Measurements from ENCODE around the gene CFL1.
A peak's percentile ranks its signal among the peaks of the same experiment; 100 is the strongest.

The CFL1 gene

DNA sequence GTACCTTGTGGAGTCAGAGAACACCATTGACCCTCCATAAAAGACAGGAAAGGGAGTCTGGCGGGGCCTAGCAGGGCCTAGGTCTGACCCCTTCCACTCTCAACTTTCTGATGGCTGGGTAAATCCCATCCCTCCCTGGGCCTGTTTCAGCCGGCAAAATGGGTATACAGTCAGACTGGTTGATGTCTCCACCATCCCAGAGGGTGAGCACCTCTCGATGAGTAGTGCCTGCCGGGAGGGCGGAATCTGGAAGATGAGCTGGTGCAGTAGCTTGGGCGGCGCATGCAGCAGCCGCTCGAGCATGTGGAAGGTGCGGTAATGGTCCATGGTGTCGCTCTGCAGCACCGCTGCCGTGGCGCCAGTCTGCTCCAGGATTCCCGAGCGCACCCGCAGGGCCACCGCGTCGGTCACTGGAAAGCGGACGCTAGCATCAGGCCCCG, 29.8 kb upstream of the CFL1 start:
- no peak for DNase-seq

DNA sequence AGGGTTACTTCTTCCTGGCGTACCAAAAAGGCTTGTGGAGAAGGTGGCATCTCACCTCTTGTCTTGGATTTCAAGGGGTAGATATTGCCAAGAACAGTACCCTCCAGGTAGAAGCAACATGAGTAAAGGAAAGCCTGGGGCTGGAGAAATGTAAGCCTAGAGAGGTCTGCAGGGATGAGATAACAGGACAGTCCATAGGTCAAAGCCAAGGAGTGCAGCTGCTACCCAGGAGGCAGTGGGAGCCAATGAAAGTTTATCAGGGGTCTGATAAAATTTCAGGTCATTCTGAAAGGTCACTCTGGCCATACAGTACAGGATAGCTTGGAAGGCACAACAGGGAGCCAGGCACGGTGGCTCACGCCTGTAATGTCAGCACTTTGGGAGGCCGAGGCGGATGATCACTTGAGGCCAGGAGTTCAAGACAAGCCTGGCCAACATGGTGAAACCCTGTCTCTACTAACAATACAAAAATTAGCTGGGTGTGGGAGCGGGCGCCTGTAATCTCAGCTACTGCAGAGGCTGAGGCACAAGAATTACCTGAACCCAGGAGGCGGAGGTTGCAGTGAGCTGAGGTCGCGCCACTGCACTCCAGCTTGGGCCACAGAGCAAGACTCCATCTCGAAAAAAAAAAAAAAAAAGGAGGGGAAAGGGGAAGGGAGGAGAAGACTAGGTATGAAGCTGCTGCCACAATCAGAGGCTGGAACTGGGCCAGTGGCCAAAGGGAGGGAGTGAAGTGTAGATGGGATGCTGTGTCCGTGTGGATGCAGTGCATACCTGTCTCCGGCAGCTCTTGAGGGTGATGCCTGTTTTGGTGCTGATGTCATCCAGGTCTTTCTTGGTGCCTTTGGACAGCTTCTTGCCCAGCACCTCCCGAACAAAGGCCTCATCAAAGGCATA, 29.1 kb upstream of the CFL1 start:
- no peak for DNase-seq

DNA sequence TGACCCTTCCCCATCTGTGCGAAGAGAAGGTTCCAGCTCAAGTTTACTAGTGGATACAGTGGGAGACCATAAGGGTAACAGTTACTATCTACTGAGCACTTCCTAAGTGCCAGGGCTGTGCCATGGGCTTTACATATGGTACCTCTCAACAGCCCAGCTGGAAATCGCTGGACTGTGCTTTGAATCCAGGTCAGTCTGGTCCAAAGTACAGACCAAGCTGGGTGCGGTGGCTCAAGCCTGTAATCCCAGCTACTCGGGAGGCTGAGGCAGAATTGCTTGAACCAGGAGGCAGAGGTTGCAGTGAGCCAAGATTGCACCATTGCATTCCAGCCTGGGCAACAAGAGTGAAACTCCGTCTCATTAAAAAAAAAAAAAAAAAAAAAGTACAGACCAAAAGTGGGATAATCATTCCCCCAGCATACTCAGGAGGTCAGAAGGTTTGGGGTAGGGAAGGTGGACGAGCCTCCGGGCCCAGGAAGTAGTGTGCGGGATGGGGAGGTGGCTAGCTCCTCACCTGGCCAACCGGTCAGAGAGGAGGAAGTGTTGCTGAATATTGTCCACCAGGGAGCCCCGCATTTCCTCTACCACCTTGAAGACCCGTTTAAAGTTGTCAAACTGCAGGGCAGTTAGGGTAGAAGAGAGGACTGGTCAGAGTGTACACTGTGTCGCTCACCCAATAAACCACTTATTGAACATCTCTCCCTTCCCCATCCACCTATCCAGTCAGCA, 28.0 kb upstream of the CFL1 start:
- DNase-seq: no peak

DNA sequence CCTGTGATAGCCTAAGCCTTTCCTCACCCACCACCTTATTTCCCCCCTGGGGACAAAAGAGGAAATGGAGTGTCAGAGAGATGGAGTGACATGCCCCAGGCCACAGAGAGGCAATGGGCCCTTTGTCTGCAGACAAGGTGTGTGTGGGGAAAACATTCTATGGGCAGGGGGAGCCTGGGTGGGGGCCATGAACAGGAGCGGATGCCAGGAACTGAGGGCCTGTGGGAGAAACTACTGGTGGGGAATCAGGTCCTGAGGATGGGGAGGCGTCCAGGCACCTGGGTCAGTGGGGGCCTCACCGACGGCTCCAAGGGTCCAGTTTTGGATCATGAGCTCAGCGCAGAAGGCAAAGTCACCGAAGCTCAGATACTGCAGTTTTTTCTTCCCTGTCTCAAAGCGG, 27.3 kb upstream of the CFL1 start:
- DNase-seq: no peak

DNA sequence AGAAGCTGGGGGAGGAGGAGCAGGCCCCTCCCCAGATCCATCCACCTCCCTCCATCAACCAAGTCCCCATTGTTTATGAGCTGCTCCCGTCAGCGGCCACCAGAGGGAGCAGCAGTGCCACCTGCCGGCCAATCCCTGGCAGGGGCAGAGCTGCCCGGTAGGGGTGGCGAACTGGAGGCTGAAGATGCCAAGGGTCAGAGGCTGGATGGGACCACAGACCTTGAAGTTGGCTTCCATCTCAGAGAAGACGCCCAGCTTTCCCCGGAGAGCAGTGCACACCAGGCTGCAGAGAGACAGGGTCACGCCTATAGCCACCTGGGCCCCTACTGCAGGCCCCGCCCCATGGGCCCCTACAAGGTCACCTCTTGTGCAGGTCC, 26.7 kb upstream of the CFL1 start:
- peak; percentile 65 for DNase-seq

DNA sequence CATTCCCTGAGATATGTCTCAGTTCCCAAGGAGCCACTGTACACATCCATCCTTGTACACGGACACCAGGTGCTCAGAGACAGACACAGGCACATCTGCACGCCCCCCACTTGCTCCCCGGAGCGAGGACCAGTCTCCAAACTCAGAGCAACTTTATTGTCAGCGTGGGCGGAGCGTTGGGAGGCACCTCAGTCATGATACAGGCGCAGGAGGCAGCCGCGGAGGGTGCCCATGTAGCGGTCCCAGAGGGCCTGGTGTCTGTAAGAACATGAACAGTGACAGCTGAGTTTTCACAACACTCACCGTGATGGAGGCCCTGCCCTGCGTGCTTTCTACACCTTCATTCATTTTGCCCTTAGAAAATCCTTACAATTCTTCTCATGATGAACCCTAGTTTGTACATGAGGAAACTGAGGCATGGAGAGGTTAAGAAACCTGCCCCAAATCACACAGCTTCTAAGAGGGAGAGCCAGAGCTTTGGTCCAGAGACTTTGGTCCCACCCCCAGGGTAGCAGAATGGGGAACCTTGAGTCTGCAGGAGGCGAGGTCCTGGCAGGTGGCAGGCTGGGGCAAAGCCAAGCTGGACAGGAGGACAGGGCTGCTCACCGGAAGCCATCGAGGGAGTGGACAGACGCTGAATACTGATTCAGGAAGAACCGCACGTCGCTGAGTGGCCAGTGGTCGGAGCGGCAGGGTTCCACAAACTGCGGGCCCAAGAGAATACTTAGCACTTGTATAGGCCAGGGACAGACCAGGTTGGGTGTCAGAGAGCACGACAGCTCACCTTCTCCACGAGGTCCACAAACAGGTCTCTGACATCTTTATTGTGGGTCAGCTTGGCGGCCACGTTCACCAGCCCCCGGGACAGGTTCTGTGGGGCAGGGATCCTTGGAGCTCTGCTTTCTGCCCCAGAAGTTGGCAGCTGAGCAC, 26.1 kb upstream of the CFL1 start:
- no peak for DNase-seq

DNA sequence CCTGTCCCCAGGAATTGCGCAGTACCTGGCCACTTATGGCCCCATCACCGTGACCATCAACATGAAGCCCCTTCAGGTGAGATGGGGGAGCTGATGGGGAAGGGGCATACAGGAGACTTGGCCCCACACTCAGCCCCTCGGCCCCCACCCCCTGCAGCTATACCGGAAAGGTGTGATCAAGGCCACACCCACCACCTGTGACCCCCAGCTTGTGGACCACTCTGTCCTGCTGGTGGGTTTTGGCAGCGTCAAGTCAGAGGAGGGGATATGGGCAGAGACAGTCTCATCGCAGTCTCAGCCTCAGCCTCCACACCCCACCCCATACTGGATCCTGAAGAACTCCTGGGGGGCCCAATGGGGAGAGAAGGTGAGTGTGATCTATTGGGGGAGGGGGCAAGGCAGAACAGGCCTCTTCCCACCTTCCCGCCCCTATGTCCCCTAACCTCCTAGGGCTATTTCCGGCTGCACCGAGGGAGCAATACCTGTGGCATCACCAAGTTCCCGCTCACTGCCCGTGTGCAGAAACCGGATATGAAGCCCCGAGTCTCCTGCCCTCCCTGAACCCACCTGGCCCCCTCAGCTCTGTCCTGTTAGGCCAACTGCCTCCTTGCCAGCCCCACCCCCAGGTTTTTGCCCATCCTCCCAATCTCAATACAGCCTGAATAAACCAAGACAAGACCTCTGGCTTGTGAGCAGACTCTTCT, 25.2 kb upstream of the CFL1 start:
- DNase-seq: no peak

DNA sequence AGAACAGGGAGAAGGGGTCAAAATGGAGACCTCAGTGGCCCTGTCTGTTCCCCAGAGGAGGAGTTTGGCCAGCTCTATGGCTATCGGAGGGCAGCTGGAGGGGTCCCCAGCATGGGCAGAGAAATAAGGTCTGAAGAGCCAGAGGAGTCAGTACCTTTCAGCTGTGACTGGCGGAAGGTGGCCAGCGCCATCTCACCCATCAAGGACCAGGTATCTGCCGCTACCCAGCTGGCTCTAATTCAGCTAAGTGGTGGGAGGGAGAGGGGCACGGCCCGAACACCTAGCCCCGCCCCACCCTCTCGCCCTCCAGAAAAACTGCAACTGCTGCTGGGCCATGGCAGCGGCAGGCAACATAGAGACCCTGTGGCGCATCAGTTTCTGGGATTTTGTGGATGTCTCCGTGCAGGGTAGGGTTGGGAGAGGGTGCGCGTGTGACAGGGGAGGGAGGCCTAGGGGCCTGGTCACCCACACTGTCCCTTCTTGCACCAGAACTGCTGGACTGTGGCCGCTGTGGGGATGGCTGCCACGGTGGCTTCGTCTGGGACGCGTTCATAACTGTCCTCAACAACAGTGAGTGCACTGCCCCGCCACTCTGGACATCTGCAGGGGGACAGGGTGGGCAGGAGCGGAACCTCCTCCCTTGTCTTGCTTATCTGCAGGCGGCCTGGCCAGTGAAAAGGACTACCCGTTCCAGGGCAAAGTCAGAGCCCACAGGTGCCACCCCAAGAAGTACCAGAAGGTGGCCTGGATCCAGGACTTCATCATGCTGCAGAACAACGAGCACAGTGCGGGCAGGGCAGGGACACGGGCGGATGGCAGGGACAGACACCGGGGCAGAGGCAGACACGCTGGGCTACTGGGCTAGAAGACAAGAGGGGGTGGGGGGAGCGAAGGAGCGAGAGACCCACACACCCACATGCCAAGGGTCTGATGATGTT, 24.4 kb upstream of the CFL1 start:
- no peak for DNase-seq

DNA sequence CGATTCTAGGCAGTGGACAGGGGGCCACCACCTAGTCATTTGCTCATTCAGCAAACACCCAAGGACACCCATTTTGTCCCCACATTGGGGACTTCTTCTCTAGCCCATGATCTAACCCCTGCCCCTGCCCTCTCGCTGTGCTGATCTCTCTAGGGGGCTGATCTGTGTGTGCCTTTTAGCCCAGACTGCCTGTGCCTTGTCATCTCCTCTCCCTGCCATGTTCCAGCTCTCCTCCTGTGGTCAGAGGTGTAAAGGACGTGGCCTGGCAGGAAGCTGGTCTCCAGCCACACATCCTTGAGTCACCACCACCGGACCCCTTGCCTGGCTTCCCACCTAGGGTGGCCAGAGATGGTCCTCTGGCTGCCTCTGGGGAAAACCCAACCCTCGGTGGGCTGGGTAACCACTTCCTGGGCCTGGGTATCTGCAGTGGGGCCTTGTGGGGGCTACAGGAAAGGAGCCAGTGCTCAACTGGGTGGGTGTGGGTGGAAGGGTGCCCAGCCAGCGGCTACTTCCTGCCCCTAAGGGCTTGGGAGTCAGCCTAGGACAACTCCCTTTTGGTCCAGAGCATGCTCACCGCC, 23.0 kb upstream of the CFL1 start:
- DNase-seq: no peak

DNA sequence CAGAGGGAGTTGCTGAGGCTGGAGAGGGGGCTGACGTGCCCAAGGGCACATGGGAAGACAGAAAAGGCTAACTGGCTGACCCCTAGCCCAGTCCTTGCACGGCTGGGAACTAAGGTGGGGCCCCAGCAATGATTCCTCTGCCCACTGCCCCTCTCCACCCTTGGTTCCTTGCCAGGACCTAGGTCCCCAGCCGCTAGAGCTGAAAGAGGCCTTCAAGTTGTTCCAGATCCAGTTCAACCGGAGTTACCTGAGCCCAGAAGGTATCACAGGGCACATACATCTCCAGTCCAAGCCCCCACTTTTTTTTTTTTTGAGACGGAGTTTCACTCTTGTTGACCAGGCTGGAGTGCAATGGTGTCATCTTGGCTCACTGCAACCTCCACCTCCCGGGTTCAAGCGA, 22.0 kb upstream of the CFL1 start:
- no peak for DNase-seq

DNA sequence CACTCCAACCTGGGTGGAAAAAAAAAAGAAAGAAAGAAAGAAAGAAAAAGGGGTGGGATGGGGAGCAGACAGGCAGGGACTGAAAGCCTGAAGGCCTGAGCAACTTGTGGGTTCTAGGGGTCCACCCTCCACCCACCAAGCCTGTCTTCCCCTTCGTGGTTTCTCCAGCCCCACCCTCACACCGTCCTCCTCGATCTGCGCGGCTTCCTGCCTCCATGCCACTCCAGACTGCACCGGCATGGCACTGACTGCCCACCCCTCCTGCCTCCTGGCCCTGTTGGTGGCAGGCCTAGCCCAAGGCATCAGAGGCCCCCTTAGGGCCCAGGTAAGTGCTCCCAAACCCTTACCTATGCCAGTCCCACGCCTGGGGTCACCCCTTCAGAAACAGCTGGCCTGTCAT, 21.6 kb upstream of the CFL1 start, which contains the start of gene CTSW:
Gene CTSW, plus strand, starts transcription at position 221 of the 400 bp plus-strand sequence. Its CDS starts 18 bp downstream, at position 239.
- no peak for DNase-seq

DNA sequence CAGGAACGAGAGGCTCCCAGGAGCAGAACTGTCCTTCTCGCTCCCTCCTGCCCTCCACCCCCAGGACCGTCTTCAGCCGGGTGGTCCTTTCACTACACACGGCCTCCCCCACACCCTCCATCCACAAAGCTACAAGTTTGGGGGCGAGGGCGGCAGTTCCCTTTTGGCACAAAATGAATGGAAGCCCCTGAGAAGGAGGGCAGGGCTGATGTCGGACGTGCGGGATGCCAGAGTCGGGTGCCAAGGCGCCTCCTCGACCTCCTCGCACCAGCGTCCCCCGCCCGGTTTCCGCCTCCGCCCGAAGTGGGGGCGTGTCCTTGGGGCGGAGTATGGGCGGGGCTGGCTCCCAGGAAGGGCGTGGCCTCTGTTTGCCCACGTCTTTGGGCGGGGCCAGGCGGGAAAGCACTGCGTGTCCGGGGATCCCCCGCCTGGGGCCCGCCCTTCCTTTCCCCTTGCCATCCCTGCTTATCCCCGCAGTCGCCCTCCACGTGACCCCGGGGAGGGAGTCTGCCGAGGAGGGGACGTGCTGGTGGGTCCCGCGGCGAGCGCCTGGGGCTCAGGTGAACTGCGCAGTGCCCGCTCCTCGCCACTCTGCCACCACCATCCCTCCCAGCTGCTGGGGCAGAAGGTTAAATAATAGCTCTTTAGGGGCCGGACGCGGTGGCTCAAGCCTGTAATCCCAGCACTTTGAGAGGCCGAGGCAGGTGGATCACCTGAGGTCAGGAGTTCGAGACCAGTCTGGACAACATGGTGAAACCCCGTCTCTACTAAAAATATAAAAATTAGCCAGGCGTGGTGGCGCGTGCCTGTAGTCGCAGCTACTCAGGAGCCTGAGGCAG, 15.6 kb upstream of the CFL1 start:
- DNase-seq: peak; percentile 82

DNA sequence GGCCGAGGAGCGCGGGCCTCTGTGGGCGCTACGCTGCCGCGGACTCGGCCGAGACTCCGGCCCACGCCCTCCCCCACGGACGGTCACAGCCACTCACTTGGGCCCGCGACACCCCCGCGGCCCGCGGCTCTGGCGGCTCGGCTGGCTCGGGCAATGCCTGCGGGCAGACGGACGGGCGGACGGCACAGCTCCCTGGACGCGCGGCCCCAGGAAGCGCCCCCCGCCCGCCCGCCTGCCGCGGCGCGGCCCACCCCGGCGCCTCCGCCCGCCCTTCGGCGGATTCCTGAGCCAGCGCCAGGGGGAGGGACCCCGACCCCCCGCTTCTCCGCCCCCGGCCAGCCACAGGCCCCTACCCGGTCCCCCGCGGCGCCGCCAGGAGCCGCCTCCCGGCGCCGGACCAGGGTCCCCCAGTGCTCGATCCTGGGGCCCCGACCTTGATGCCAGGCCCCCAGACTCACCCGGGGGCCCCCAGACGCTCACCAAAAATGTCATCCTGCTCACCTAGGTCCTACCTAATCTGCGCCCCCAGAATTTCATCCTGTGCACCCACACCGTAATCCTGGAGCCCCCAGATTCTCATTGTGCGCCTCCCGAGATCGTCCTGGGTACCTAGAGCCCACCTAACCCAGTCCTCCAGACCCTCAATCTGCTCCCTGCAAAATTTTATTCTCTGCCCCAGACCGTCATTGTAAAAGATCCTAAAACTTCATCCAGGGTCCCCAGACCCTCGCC, 14.8 kb upstream of the CFL1 start, which contains the start of gene EFEMP2:
Gene EFEMP2, minus strand, starts transcription at position 215 of the 732 bp plus-strand sequence. CDS start 446 bp downstream, outside the sequence.
- no peak for DNase-seq

DNA sequence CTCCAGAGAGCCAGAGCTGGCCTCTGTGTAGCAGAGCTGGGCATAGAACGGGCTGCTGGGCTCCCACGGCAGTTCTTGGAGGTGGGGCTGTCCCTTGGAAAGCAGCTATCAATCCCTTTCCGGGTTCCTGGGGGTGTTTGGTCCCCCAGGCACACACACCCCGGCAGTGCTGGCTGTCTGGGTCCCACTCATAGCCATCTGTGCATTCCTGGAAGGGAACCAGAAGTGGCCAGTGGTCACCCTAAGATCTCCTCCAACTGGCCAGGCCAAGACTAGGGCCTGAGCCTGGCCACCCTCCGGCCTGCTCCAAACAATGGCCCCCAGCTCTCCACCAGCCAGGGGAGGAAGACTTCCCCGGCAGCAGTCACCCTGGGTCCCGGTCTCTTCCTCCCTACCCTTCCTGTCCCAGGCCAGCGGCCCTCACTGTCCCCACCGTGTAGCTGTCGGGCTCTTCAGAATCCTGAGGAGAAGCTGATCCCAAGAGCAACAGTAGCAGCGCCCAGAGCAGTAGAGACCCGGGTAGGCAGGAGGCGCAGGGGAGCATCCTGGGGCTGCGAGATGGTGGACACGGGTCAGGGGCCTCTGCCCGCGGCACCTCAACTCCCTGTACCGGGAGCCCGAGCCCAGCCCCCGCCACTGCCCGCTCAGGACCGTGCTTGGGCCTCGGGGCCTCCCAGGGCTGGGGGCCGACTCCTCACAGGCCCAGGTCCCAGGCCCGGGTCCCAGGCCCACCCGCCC, 14.0 kb upstream of the CFL1 start:
- no peak for DNase-seq

DNA sequence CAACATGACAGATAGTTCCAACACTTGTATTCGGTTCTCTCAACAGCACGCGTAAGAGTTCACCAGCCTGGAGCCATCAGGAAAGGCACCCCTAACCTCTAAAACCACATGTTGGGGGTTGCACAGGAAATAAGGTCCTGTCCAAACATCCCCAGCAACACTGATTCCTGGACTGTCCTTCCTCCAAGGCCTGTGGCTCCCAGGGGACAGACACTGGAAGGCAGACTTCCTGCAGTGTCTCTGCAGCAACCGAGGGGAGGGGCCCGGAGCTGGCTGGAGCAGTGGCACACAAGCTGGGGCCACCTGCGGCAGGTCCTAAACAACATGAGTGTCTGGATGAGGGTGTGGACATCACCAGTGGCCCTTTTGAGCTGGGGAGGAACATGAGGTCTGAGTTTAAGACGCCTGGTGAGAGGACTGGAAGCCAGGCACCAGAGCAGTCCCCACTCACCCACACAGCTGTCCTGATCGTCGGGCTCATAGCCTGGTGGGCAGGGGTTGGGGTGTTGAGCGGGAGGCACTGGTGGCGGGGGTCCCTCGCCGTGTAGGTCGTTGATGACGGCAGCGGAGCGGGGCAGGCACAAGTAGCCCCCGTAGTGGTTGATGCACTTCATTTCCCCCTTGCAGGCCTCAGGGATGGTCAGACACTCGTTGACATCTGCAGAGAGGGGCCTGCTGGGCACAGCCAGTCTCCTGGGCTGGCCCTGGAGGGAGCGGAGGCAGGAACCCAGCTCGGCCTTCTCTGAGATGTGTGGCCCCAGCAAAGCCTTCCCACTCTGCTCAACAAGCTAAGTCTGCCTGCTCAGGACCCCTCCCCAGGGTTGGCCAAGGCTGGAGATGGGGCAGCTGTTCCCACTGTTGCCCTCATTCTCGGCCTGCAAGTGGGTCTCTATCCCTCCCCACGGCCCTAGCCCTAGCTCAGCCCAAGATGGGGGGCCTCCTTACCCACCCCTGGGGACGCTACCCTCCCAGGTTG, 13.0 kb upstream of the CFL1 start:
- DNase-seq: no peak

DNA sequence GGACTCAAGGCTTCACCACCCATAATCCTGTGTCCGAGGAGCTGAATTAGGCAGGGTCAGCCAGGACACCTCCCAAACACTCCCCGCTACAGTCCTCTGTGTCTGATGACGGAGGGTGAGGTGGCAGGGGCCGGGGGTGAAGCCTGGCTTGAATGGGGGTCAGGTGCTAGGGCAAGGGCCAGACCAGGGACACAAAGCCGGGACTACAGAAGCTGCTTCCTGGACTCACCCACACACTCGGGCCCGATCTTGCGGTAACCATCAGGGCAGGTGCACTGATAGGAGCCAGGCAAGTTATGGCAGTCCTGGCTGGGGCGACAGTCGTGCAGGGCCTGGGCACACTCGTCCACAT, 12.3 kb upstream of the CFL1 start:
- DNase-seq: no peak
